Glomerular visceral epithelial cell (primary cell): Measurements from ENCODE around the gene PBLD.

Source experiments
- DNase-seq: peaks from one replicate; pipeline ENCODE4 v3.0.0-alpha.2; 2016; ENCODE audit errors: extremely low spot score

Gene PBLD

GRCh38 chr10:68233046-68233445, 99.7 kb downstream of the PBLD start:
- no peak for DNase-seq
